ENCODE measurements around the gene C2orf81. TPM values are rescaled to one million over a fixed set of nuclear protein-coding genes. Genes with fewer than 3 reads are reported as not detected.

C2orf81 gene
- 0.30 and 0.78 TPM in 2 replicates for total RNA-seq

DNA sequence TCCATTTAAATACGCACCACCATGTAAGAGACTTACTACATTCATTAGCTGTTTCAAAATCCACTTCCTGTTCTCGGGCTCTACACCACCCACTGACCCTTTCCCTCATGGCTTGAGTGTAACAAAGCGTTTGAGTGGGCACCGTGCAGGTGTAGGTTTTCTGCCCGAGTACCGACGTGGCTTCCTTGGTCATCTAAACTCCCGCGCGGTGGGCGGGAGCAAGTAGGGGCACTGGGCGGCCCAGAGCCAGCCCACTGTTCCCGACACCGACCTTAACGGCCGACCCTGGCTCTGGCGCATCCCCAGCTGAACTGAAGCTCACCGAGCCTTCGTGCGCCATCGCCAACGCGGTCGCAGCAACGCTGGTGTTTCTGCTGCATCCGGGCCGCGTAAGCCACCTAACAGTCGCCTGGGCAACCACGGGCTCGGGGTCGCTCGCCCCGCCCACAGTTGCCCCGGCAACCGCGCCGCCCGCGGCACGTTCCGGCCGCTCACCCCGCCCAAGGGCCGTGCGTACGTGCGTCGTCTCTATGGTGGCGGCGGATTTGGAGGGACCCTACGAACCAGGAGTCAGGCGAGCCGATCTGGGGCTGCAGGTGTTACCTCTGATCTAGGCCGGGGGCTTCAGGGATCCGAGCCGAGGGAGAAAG, at the start of gene C2orf81, which contains the start of gene WDR54:
Gene C2orf81 (minus strand): TSS at position 399 of the 650 bp plus-strand sequence. CDS start 59 bp downstream, at position 340.
Gene WDR54 (plus strand): TSS at position 510 of the 650 bp plus-strand sequence. CDS start 424 bp downstream, outside the sequence.

GRCh38 chr2:74458132-74458937, 36.9 kb upstream of the C2orf81 start, which contains the start of gene WBP1:
Gene WBP1, plus strand, starts transcription at chr2:74458438. Its CDS starts 165 bp downstream, at chr2:74458603.

DNA sequence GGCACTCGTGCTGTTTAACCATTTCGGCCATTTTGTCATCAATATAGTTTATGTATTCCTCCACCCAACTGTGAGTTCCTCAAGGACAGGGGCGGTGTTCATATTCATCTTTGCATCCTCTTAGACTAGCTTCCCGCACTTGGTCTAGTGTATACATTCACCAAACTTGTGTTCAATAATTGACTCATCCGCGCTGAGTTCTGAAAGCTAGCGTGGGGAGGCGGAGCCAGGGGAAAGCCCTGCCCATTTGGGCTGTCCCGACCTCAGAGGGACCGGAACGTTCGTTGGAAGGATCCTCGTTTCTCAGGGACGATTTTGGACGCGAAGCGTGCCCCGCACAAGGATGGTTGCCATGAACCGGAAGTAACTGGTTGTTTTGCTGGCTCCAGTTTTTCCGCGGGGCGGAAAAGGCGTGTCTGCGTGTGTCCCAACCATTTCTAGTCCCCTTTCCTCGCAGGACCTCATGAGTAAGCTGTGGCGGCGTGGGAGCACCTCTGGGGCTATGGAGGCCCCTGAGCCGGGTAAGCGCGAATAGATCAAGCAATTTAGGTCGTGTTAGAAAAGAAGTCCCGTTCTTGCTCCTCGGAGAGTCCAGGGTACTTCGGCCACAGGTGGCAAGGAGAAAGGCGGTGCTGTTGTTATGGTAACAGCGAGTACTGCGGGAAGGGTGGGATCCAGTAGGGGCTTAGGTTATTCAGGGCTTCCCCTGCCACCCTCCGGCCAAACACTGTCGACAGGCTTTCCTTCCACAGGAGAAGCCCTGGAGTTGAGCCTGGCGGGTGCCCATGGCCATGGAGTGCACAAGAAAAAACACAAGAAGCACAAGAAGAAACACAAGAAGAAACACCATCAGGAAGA, 33.5 kb upstream of the C2orf81 start, which contains the start of gene INO80B:
Gene INO80B (plus strand): TSS at position 434 of the 858 bp plus-strand sequence. CDS start 30 bp downstream, at position 464.

DNA sequence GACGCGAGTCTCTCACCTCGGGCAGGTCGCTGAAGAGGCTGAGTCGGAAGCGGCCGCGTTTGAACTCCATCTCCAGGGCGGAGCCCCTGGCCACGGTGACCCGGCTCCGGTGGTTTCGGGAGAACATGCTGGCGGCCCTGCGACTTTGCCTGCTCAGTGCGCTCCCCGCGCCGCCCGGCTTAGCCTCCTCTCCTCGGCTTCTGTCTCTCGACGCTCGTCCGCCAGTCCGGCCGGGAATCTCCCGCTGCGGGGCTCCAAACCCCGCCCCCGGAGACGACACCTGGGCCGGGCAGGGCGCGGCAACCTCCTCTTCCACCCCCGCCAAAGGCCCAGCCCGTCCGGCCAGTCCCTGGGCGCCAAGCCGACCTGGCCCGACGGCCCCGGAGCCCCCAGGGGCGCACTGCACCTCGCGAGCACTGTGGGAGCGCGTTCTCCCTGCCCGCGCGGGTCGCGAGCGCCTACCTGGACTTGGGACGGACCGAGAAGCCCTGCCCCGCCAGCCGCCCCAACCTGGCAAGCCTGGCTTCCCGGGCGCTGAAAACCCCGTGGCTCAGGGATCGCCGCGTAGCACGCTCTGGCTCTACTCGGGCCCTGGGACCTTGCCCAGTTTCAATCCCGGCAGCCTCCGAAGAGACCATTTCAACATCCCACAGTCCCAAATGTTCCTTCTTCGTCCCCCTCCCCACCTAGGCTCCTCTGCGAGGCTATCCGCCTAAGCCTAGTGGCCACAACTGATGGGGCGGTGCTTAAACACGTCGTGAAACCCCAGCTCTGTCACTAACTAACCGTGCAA, 20.5 kb upstream of the C2orf81 start, which contains the start of gene RTKN:
Gene RTKN (minus strand): TSS at position 248 of the 793 bp plus-strand sequence. CDS start 121 bp downstream, at position 127.

DNA sequence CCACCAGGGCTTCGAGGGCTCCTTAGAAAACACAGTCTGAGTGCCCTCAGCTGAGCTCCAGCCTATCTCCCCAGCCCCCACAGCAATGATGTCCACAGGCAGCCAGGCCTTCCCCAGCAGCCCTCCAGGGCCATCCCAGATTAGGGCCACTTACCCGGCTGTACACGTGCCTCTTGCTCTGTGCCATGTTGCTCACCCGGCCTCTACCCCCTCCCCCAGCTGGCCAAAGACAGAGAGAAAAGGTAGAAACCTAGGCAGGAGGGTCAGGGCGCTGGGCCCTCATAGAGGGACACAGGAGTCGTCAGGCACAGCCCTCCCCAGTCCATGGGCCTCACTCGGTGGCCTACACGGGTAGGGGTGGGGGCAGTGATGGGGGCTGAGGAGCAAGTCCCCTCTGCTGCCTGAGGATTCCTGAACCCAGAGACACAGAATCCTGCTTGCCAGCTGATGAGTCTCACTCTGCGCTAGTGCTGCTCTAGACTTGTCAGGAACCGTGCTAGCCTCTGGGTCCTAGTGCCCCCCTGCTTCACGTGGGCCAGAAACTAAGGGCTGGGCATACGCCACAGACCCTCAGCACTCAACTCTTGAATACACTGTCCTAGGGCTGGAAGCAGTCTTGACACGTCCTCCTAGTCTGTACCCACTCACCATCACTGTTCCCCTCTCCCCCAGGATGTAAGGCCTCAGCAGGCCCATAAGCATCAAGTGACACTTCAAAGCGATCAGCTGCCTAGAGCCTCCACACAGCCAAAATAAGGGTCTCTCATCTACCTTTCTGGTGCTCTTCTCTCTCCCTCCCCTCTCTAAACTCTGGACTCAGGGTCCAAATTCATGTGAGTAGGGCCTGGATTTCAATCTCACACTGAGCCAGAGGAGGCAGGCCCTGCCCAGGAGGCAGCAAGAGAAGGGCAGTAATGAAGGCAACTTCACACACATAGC, 41.3 kb downstream of the C2orf81 start, which contains the start of gene DCTN1:
Gene DCTN1 (minus strand): TSS at position 461 of the 939 bp plus-strand sequence. CDS start 274 bp downstream, at position 187.

Other genes with a start within 250 kb of the C2orf81 start
- 109 and 159 TPM in 2 replicates for gene MOB1A, start 242.7 kb downstream of the C2orf81 start, total RNA-seq
- 195 and 222 TPM in 2 replicates for gene MTHFD2, start 223.0 kb downstream of the C2orf81 start, total RNA-seq
- gene SLC4A5, start 78.2 kb downstream of the C2orf81 start, total RNA-seq: 0.83 TPM in 1 of 2 replicates, not detected in the other
- 153 and 193 TPM in 2 replicates for gene DCTN1, start 41.3 kb downstream of the C2orf81 start, total RNA-seq
- gene WDR54, start 111 bp upstream of the C2orf81 start, total RNA-seq: 31.8 and 48.3 TPM in 2 replicates
- gene RTKN, start 20.3 kb upstream of the C2orf81 start, total RNA-seq: 14.6 and 17.6 TPM in 2 replicates
- 10.4 and 20.2 TPM in 2 replicates for gene INO80B, start 33.5 kb upstream of the C2orf81 start, total RNA-seq
- 34.3 and 62.7 TPM in 2 replicates for gene WBP1, start 36.8 kb upstream of the C2orf81 start, total RNA-seq
- 96.2 and 110 TPM in 2 replicates for gene MOGS, start 43.8 kb upstream of the C2orf81 start, total RNA-seq
- gene MRPL53, start 51.1 kb upstream of the C2orf81 start, total RNA-seq: 16.4 and 25.2 TPM in 2 replicates
- gene CCDC142, start 61.4 kb upstream of the C2orf81 start, total RNA-seq: 23.2 and 25.2 TPM in 2 replicates
- 12.8 and 13.9 TPM in 2 replicates for gene TTC31, start 61.5 kb upstream of the C2orf81 start, total RNA-seq
- 1.3 and 1.8 TPM in 2 replicates for gene LBX2, start 78.0 kb upstream of the C2orf81 start, total RNA-seq
- 18.2 and 28.2 TPM in 2 replicates for gene PCGF1, start 86.1 kb upstream of the C2orf81 start, total RNA-seq
- not detected in 2 replicates for gene TLX2, start 92.8 kb upstream of the C2orf81 start, total RNA-seq
- gene DQX1, start 104.6 kb upstream of the C2orf81 start, total RNA-seq: 0.32 TPM in 1 of 2 replicates, not detected in the other
- gene AUP1, start 108.1 kb upstream of the C2orf81 start, total RNA-seq: 53.9 and 72.8 TPM in 2 replicates
- 29.3 and 36.5 TPM in 2 replicates for gene HTRA2, start 108.3 kb upstream of the C2orf81 start, total RNA-seq
- gene LOXL3, start 132.3 kb upstream of the C2orf81 start, total RNA-seq: 87.4 and 203 TPM in 2 replicates
- 28.6 and 32.1 TPM in 2 replicates for gene DOK1, start 133.1 kb upstream of the C2orf81 start, total RNA-seq
- under 0.01 and 0.05 TPM in 2 replicates for gene M1AP, start 226.7 kb upstream of the C2orf81 start, total RNA-seq
- 6.8 and 13.7 TPM in 2 replicates for gene SEMA4F, start 232.6 kb upstream of the C2orf81 start, total RNA-seq